ENCODE data around the gene PACS2. TPM values are rescaled to one million over a fixed set of nuclear protein-coding genes. Genes with fewer than 3 reads are reported as not detected.

PACS2 gene
- total RNA-seq, 4 donors from 2014 or later, result 61.5 to 91.1 (median 74.7) TPM

GRCh38 chr14:105328678-105329390, 14.3 kb downstream of the PACS2 start:
- no peak for ATAC-seq
- H3K27me3 ChIP-seq, result no peaks in the 10 kb centered on the region
- TF ChIP-seq POLR2A (IDR thresholded peaks at IDR 0.05) (no peak), POLR2AphosphoS5 (IDR thresholded peaks at IDR 0.05) (no peak), EP300 (IDR thresholded peaks at IDR 0.05) (no peak), CTCF (IDR thresholded peaks at IDR 0.05) (no peak)
- peaks cover 0 to 9% of the 10 kb centered on the region in 2 donors for H3K36me3 ChIP-seq
- H3K4me1 ChIP-seq, result peaks cover 0 to 89% (median 29%) of the 10 kb centered on the region in 3 donors
- no peak overlapping the region for H3K4me3 ChIP-seq
- no peaks in the 10 kb centered on the region for H3K9me3 ChIP-seq
- 76 to 79% methylated on average over 6 to 8 of the region's 15 CpGs for WGBS, 2 donors (ENCODE audit: low coverage in 1 of 2)
- H3K27ac ChIP-seq, result no peak overlapping the region

GRCh38 chr14:105329411-105330150, 15.0 kb downstream of the PACS2 start:
- peak overlapping the region in 1 of 4 donors; percentile 41 for H3K27ac ChIP-seq
- H3K4me1 ChIP-seq, result peaks cover 0 to 89% (median 23%) of the 10 kb centered on the region in 3 donors

GRCh38 chr14:105330491-105330895, 15.9 kb downstream of the PACS2 start:
- Histone ChIP-seq H3K4me1 (peaks cover 0 to 89% (median 15%) of the 10 kb centered on the region in 3 donors), H3K36me3 (peaks cover 0 to 9% of the 10 kb centered on the region in 2 donors), H3K4me3 (no peak overlapping the region), H3K27ac (peak overlapping the region in 3 of 4 donors; percentile 27 to 51 (median 41)), H3K9me3 (no peaks in the 10 kb centered on the region), H3K27me3 (no peaks in the 10 kb centered on the region)
- peak; percentile 44 for ATAC-seq
- TF ChIP-seq POLR2A (IDR thresholded peaks at IDR 0.05) (no peak), EP300 (IDR thresholded peaks at IDR 0.05) (no peak), CTCF (IDR thresholded peaks at IDR 0.05) (no peak), POLR2AphosphoS5 (IDR thresholded peaks at IDR 0.05) (no peak)
- WGBS, 2 donors (ENCODE audit: low coverage in 1 of 2), result 59 to 70% methylated on average over 4 to 6 of the region's 13 CpGs

More at GRCh38 chr14:105329411-105330150, 15.0 kb downstream of the PACS2 start:
- Histone ChIP-seq H3K4me3 (no peak overlapping the region), H3K27me3 (no peaks in the 10 kb centered on the region), H3K36me3 (peaks cover 0 to 9% of the 10 kb centered on the region in 2 donors), H3K9me3 (no peaks in the 10 kb centered on the region)
- 80 to 100% methylated on average over 1 to 5 of the region's 17 CpGs for WGBS, 2 donors (ENCODE audit: low coverage in 1 of 2)
- TF ChIP-seq POLR2AphosphoS5 (IDR thresholded peaks at IDR 0.05) (no peak), POLR2A (IDR thresholded peaks at IDR 0.05) (no peak), EP300 (IDR thresholded peaks at IDR 0.05) (no peak)
- ATAC-seq, result no peak

- H3K36me3 ChIP-seq, result peaks cover 0 to 9% of the 10 kb centered on the region in 2 donors
- H3K27ac ChIP-seq, result no peak overlapping the region
- 72 to 82% methylated on average over 3 to 7 of the region's 8 CpGs for WGBS, 2 donors (ENCODE audit: low coverage in 1 of 2)
- no peaks in the 10 kb centered on the region for H3K9me3 ChIP-seq
- H3K27me3 ChIP-seq, result no peaks in the 10 kb centered on the region
- no peak for ATAC-seq
- peaks cover 0 to 89% (median 14%) of the 10 kb centered on the region in 3 donors for H3K4me1 ChIP-seq
- TF ChIP-seq EP300 (IDR thresholded peaks at IDR 0.05) (no peak), CTCF (IDR thresholded peaks at IDR 0.05) (no peak), POLR2A (IDR thresholded peaks at IDR 0.05) (no peak), POLR2AphosphoS5 (IDR thresholded peaks at IDR 0.05) (no peak)
- no peak overlapping the region for H3K4me3 ChIP-seq
Measured at GRCh38 chr14:105331575-105332349, 17.2 kb downstream of the PACS2 start.
